ENCODE data around the gene HNRNPH2.

The HNRNPH2 gene

DNA sequence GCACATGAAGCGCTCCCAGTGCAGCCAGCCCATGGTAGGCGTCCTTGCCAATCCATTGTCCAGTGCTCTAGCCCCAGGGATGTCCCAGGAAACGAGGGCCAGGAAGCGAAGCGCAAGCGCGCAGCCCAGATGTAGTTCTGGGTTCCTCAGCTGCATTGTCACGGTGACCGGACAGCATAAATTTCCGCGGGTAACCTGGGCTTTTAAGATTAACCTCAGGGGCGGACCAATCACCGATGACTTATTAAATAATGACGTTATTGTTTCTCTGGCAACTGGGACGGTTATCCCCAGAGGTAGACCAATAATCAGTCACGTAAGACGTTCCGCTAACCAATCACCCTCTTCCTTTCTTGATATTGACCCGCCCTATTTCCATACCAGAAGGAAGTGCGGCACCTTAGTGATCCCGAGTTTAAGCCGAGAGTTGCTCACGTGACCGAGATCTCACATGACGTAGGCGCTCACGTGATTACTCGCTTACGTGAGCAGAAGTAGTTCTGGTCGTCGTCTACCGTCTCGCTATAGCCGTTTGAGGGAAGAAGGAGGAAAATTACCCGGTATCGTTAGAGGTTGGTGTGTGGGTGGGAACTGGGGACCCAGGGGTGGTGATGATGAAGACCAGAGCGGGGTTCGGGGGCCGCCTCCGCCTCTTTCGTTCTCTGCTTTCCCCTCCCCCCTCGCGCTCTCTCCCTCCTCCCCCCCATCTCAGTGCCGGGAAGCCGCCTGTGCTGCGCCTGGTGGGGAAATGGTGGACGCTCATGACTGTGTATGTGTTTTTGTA lies at the start of gene HNRNPH2, which contains the start of gene GLA:
TSS of gene HNRNPH2 (plus strand) at position 475 of the 784 bp plus-strand sequence. CDS start 3,767 bp downstream, outside the sequence.
TSS of gene GLA (minus strand) at position 178 of the 784 bp plus-strand sequence. CDS start at position 156, 22 bp downstream.
- peak; percentile 85 for DNase-seq (ENCODE audit: low spot score)

GRCh38 chrX:101359966-101360365 lies 48.1 kb upstream of the HNRNPH2 start:
- no peak for DNase-seq (ENCODE audit: low spot score)

DNA sequence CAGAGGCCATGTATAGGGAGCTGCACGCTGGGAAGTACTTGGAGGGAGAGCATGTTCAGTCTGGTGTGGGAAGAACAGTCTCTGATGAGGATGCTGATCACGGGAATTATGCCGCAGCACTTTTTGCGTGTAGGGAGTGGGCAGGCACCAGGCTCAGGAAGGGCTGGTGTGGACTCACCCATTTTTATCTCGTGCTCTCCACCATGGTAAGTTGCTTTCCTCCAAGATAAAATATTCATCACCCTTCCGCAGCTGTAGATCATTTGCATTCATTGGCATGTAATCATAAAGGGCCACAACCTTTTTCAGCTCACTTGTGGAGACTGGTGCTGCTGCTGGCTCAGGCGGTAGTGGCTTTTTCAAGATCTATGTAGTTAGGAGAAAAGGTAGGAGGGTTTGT lies 47.6 kb upstream of the HNRNPH2 start:
- DNase-seq (ENCODE audit: low spot score), result no peak

DNA sequence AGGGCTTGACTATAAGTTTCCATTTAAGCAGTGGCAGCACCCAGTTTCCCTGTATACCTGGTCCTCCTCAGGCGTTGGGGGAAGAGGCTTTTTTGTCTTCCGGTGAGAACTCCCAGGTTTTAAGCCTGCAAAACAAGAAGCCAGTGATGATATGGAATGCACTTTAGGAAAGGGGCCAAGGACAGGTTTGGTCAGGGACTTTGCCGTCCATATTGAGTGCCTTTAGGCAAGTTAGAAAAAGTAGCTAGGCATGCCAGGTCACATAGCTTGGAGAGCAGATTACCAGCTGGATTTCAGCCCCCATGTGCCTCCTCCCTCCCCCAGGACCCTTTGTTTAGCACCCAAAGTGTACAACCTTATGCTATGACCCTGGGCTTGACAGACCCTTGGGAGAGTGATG lies 45.9 kb upstream of the HNRNPH2 start:
- no peak for DNase-seq (ENCODE audit: low spot score)

GRCh38 chrX:101362757-101363156 lies 45.3 kb upstream of the HNRNPH2 start:
- DNase-seq (ENCODE audit: low spot score), result no peak

DNA sequence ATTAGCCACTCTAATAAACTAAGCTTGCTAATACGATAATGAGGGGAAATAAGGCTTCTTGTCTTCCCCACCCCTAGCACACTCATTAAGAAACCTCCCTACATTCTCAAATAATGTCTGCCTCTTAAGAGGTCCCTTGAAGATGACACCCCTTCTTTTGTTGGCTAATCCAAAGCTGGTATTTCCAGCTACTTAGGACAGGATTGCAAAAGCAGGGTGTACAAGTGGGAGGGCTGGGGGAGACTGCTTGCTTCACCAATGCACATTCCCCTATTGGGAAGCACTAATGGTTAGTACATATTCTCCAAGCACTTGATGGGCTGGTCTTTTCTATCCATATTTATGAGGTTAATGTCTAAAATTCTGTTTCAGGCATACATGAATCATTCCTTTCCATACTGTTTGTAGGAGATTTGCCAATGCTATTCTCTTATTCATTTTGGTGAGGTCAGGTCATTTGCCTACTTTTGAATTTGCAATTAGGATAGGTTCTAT lies 42.7 kb upstream of the HNRNPH2 start:
- no peak for DNase-seq (ENCODE audit: low spot score)

GRCh38 chrX:101368800-101369199 lies 39.2 kb upstream of the HNRNPH2 start:
- DNase-seq (ENCODE audit: low spot score), result no peak

DNA sequence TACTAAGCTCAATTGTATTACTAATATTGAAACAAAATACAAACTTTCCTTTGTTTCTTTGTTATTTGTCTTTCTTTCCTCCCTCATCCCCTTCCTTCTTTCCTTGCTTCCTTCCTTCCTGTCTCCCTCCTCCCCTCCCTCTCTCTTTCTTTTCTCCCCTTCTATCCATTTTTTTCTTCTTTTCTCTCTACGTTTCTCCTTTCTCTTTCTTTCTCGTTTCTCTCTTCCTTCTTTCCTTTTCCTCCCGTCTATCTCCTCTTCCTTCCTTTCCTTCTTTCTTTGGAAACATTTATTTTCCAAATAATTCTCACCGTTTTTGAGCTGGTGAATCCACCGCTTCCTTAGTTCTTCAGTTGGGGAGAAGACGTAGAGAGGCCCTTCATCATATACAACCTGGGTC lies 38.3 kb upstream of the HNRNPH2 start:
- no peak for DNase-seq (ENCODE audit: low spot score)

DNA sequence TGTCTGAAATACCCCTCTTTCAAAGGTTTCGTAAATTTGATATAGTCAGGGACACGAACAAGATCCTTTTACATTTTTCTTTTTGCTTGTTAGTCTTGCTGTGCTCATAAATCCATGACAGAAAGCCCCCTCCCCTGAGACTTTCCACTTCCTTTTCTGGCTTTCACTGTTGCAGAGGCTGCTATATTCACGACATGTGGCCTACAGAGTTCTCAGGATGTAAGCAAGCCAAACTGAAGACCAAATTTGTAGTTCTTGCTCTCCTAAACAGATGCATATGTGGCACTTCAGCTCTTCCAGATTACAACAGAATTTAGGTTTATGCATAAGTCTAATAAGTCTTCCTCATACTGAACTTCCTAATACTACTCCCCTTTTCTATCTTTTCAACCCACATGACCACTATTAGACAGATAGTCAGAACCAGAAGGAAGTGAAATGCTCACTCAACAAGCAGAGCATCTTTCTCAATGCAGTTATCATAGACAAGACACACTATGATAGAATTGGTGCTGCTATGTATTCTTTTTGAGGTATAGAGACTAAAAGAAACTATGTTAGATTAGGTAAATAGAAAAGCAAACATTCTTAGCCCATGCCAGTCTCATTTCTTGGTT lies 37.0 kb upstream of the HNRNPH2 start:
- DNase-seq (ENCODE audit: low spot score), result no peak

GRCh38 chrX:101377547-101377946 lies 30.5 kb upstream of the HNRNPH2 start:
- no peak for DNase-seq (ENCODE audit: low spot score)

- DNase-seq (ENCODE audit: low spot score), result no peak
Observed at GRCh38 chrX:101383679-101384205, 24.3 kb upstream of the HNRNPH2 start.

DNA sequence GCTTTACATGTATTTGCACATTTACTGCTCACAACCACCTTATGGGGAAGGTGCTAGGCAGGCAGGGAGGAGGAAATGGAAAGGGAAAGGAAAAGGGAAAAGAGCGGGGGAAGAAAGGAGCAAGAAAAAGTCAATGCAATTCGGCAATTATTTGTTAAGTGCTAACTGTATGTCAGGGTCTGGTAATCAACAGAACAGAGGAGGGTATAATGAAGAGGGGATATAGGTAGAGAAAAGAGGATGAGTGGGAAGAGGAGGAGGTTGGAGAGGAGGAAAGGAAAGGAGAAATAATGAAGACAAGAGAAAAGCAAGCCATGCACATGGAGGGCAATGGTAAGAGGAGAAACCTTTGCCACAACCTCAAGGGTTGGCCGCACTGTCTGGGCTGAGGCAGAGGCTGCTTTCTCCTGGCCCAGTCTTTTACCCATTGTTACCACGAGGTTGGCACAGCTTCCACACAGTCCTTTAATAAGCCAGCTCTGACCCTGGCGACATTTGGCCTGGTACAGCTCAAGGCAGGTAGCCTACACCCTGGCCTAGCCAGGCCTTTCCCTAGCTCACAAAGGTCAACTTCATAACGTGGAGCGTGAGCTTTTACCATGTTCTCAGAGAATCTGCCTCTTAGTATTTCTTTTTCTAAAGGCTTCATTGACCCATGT lies 22.9 kb upstream of the HNRNPH2 start:
- no peak for DNase-seq (ENCODE audit: low spot score)

- DNase-seq (ENCODE audit: low spot score), result no peak
Observed at GRCh38 chrX:101385795-101386541, 22.1 kb upstream of the HNRNPH2 start, which contains the start of gene BTK. TSS of gene BTK (minus strand) at chrX:101386191. CDS start at chrX:101375284, 10,907 bp downstream.

GRCh38 chrX:101386542-101386885 lies 21.5 kb upstream of the HNRNPH2 start:
- DNase-seq (ENCODE audit: low spot score), result no peak

GRCh38 chrX:101388604-101389003 lies 19.4 kb upstream of the HNRNPH2 start:
- DNase-seq (ENCODE audit: low spot score), result no peak

DNA sequence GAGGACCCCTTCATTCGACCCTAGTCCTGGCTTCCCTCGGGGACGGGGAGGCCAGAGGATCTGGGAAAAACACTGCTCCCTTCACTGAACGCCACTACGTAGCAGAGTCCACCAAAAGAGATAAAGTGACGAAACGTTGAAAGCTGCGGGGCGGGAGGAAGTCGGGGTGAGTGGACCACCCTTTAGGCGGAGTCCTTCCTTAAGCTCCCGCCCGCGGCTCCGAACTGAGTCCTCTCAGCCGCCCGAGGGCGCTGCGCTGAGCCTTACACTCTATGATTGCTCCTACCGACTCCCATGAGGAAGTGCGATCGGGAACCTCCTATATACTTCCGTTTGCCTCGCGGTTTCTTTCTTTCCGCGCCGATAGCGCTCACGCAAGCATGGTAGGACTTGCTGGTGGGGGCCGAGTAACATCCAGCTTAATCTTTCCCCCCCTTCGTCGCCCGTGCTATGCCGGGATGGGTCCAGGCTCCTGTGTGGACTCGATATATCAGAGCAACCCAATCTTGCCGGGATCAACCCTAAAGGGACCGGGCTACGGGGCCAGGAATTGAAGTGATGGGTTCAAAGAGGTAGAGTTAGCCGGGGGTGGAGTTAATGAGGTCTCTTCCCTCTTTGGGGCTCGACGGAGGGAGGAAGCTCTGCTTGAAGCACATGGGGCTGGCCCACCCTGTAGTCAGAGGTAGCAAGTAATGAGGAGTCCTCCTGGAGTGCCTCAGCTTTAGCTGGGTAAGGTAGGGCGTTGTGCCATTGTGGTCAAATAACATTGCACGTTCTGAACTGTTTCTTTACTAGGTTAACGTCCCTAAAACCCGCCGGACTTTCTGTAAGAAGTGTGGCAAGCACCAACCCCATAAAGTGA lies 17.1 kb upstream of the HNRNPH2 start, which contains the start of gene RPL36A:
TSS of gene RPL36A (plus strand) at position 348 of the 862 bp plus-strand sequence. CDS start at position 381, 33 bp downstream.
- peak; percentile 83 for DNase-seq (ENCODE audit: low spot score)

DNA sequence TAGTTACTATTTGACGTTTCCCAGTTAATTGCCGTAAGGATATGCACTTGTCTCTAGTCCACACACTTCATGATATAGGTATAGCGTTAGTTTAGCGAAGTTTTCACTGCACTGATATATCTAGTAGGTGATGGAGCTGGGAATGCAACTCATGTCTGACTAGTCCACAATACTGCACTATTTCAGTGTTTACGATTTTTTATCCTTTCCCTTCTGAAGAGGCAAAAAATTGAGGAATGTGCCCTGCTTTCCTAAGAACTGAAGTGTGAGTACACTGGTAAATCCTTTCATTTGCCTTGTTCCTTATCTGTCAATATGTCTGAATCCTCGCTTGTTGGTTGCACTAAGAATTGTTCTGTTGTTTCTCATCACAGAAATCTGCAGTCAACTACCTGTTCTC lies 16.2 kb upstream of the HNRNPH2 start:
- no peak for DNase-seq (ENCODE audit: low spot score)

GRCh38 chrX:101393530-101394305 lies 14.3 kb upstream of the HNRNPH2 start:
- no peak for DNase-seq (ENCODE audit: low spot score)

DNA sequence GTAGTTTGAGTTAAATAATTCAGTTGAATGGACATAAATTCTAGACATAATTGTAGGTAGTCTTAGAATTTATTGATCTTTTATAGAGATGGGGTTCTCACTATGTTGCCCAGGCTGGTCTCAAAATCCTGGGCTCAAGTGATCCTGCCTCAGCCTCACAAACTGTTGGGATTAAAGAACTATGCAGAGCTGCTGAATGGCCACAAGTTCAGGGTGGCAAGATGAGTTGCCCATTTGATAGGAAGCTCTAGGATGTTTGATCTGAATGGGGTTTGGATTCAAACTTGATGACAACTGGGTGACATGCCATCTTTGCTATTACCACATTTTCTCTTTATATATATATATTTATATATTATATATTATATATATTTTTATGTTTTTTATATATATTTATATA lies 13.7 kb upstream of the HNRNPH2 start:
- no peak for DNase-seq (ENCODE audit: low spot score)

- DNase-seq (ENCODE audit: low spot score), result no peak
Observed at GRCh38 chrX:101395789-101396188, 12.2 kb upstream of the HNRNPH2 start.

All from left forelimb (tissue), 1 donor.